Measurements from ENCODE around the gene PPM1N. TPM values are rescaled to one million over a fixed set of nuclear protein-coding genes. Genes with fewer than 3 reads are reported as not detected.

The PPM1N gene
- total and polyA plus RNA-seq, 2 of the 13 experiments (the other 11 are each of a cell fraction or from before 2014, with no cell fraction given): 0.31 to 1.8 TPM

DNA sequence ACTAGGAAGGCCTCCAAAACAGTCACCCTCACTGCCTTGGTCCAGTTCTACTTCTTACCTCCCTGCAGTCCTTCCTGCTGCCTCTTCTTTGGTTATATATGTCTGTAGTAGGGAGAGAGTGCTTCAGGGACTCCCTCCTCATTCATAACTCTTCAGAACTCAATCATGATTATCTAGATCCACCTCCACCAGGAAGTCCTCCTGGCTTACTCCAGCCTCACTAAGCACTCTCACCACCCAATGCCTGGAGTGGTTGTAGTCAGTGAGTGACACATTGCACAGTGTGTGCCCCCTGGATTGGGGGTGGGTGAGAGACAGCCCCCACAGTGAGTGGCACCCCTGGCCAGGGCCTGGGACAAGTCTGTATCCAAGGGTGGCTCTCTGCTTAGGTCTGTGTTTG is 40.5 kb upstream of the PPM1N start:
- CTCF ChIA-PET (ENCODE audit: low intra/inter-chr PET ratio, low total read pairs): no interaction called here
- ATAC-seq (no peak), FAIRE-seq (no peak), DNase-seq (ENCODE audit: low spot score) (no peak)
- intact Hi-C loops (cut with micrococcal nuclease; ENCODE audit: unreplicated experiment) (no loop called here), in situ Hi-C loops (cut with HindIII; ENCODE audit: extremely low pct_ligation_motif_present, low pct_unique_long_range_greater_than_20kb) (no loop called here)
- H3K27me3 ChIP-seq (ENCODE audit: control insufficient read depth in 1 of 2, insufficient read depth in 2 of 2, low read length in 2 of 2): peaks cover 0 to 7% of the 10 kb centered on the region in 2 experiments; a peak in 1 of 5 replicates
- POLR2A ChIA-PET: interaction anchor here (1.5 kb wide), 1 partner anchor 12 kb away, joined by 5 read pairs; no protein-coding TSS in a partner anchor
- H3K36me3 ChIP-seq (replicated peaks in 1 of 2; ENCODE audit: control insufficient read depth in 1 of 2, insufficient read depth in 2 of 2, low read length in 2 of 2): no peaks in the 10 kb centered on the region
- H3K27ac ChIP-seq (ENCODE audit: extremely low read length, insufficient read depth, low read length): no peak overlapping the region
- TF ChIP-seq ZMYM3 (CRISPR knock-in tag; IDR thresholded peaks at IDR 0.05) (0 out of 2 replicates have a peak, but pooled peaks have one; percentile 20), ZFP36 (IDR thresholded peaks at IDR 0.05; ENCODE audit: borderline replicate concordance, low read depth, low read length, partially characterized antibody) (peak; percentile 87), ZNF383 (CRISPR knock-in tag; IDR thresholded peaks at IDR 0.05; ENCODE audit: borderline replicate concordance) (no peak)
- peaks cover 61% of the 10 kb centered on the region for H3K4me1 ChIP-seq (ENCODE audit: insufficient read depth, low read length)
- no peaks in the 10 kb centered on the region for H3K79me2 ChIP-seq (ENCODE audit: insufficient read depth, low read length)
- no peaks in the 10 kb centered on the region for H3K9me3 ChIP-seq (ENCODE audit: low read length)
- no peak overlapping the region for H3K9ac ChIP-seq (ENCODE audit: insufficient read depth, low read depth, low read length)
- H3K4me3 ChIP-seq (replicated peaks in 1 of 3; ENCODE audit: insufficient read depth in 1 of 3, low read depth in 2 of 3, low read length in 3 of 3): no peak overlapping the region
- H4K20me1 ChIP-seq (ENCODE audit: insufficient read depth, low read length): no peaks in the 10 kb centered on the region
- no TSS peak for BruUV-seq (replicated peaks)
- H2AFZ ChIP-seq (ENCODE audit: low read length): no peak overlapping the region
- H3K4me2 ChIP-seq (ENCODE audit: low read depth, low read length): no peak overlapping the region; the same call in 1 of the 2 replicates

DNA sequence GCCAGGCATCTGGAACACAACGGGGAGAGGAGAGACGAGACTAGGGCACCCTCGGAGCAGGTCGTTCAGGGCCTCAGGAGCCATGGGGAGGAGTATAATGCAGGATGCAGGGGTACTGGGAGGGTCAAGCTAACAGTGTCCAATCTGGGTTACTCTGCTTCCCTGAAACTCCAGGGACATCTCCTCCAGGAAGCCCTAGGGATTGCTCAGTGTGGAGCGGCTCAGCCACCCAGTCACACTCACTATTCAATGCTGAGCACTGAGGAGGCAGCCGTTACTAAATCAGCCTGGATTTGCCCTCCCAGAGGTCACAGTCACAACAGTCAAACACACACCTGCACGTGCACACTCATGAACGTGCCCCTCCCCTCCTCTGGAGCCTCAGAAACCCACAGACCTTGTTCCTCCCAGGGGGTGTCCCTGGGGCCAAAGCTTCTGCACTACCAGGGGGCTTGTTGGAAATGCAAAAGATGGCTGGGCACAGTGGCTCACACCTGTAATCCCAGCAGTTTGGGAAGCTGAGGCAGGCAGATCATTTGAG is 37.4 kb upstream of the PPM1N start:
- in situ Hi-C loops (cut with HindIII; ENCODE audit: extremely low pct_ligation_motif_present, low pct_unique_long_range_greater_than_20kb): no loop called here

More for the DNA sequence above, 37.4 kb upstream of the PPM1N start:
- H3K36me3 ChIP-seq (replicated peaks in 1 of 2; ENCODE audit: control insufficient read depth in 1 of 2, insufficient read depth in 2 of 2, low read length in 2 of 2): no peaks in the 10 kb centered on the region
- H3K79me2 ChIP-seq (ENCODE audit: insufficient read depth, low read length): no peaks in the 10 kb centered on the region
- no peak overlapping the region for H3K9ac ChIP-seq (ENCODE audit: insufficient read depth, low read depth, low read length)
- intact Hi-C loops (cut with micrococcal nuclease; ENCODE audit: unreplicated experiment): no loop called here
- no peak for FAIRE-seq
- peaks cover 0 to 7% of the 10 kb centered on the region in 2 experiments; a peak in 1 of 5 replicates for H3K27me3 ChIP-seq (ENCODE audit: control insufficient read depth in 1 of 2, insufficient read depth in 2 of 2, low read length in 2 of 2)
- no peak; the same call in 2 of the 3 replicates for ATAC-seq
- no peak overlapping the region for H2AFZ ChIP-seq (ENCODE audit: low read length)
- H3K4me2 ChIP-seq (ENCODE audit: low read depth, low read length): peak overlapping the region; percentile 6; the same call in 1 of the 2 replicates
- no peaks in the 10 kb centered on the region for H4K20me1 ChIP-seq (ENCODE audit: insufficient read depth, low read length)
- H3K4me1 ChIP-seq (ENCODE audit: insufficient read depth, low read length): peaks cover 39% of the 10 kb centered on the region
- DNase-seq (ENCODE audit: low spot score): no peak
- ChIA-PET POLR2A (no interaction called here), CTCF (ENCODE audit: low intra/inter-chr PET ratio, low total read pairs) (no interaction called here)
- H3K9me3 ChIP-seq (ENCODE audit: low read length): no peaks in the 10 kb centered on the region
- H3K4me3 ChIP-seq (replicated peaks in 1 of 3; ENCODE audit: insufficient read depth in 1 of 3, low read depth in 2 of 3, low read length in 3 of 3): no peak overlapping the region
- 3% methylated on average over 5 of the region's 8 CpGs for WGBS (ENCODE audit: low lambda C conversion rate)
- no TSS peak for BruUV-seq (replicated peaks)
- TF ChIP-seq NFE2L2 (IDR thresholded peaks at IDR 0.05; ENCODE audit: low read length) (no peak), SOX13 (IDR thresholded peaks at IDR 0.05) (no peak), SOX13 (CRISPR knock-in tag; conservative IDR thresholded peaks at IDR 0.05 in 1 of 2, IDR thresholded peaks at IDR 0.05 in 1 of 2) (no peak), SMYD3 (CRISPR knock-in tag; IDR thresholded peaks at IDR 0.05) (no peak), SMC3 (IDR thresholded peaks at IDR 0.05; ENCODE audit: low read length) (no peak), YEATS4 (CRISPR knock-in tag; IDR thresholded peaks at IDR 0.05; ENCODE audit: borderline replicate concordance) (no peak), DNMT3B (CRISPR knock-in tag; conservative IDR thresholded peaks at IDR 0.05) (no peak), ZSCAN21 (CRISPR knock-in tag; IDR thresholded peaks at IDR 0.05; ENCODE audit: borderline replicate concordance) (no peak), TEAD2 (CRISPR knock-in tag; IDR thresholded peaks at IDR 0.05) (no peak), ZNF598 (CRISPR knock-in tag; IDR thresholded peaks at IDR 0.05; ENCODE audit: borderline replicate concordance) (no peak), BHLHE40 (IDR thresholded peaks at IDR 0.05; ENCODE audit: low read length) (peak; percentile 82), ZNF547 (CRISPR knock-in tag; IDR thresholded peaks at IDR 0.05) (no peak), ZFP36 (IDR thresholded peaks at IDR 0.05; ENCODE audit: borderline replicate concordance, low read depth, low read length, partially characterized antibody) (peak; percentile 22), MAFF (IDR thresholded peaks at IDR 0.05; ENCODE audit: low read depth, low read length) (no peak), JARID2 (CRISPR knock-in tag; IDR thresholded peaks at IDR 0.05; ENCODE audit: insufficient replicate concordance) (no peak)
- H3K27ac ChIP-seq (ENCODE audit: extremely low read length, insufficient read depth, low read length): no peak overlapping the region
